HL-60 (cell line): ENCODE data around the gene SF3B1.

ENCODE experiments used
- CTCF ChIP-seq: IDR thresholded peaks from one replicate; pipeline ENCODE4 v1.5.1; 2011; ENCODE audit warnings: low read length, control low read depth, inconsistent platforms; ENCODE audit not compliant: insufficient read depth
- GABPA ChIP-seq: IDR thresholded peaks from 2 replicates; pipeline ENCODE4 v1.6.1; 2012; ENCODE audit warnings: low read depth
- POLR2AphosphoS5 ChIP-seq: IDR thresholded peaks from 2 replicates; pipeline ENCODE4 v1.6.1; 2012; ENCODE audit warnings: low read depth
- TF ChIP-seq, protein P1 (sequence below): IDR thresholded peaks from 2 replicates; pipeline ENCODE4 v1.6.1; 2012; ENCODE audit warnings: low read depth; ENCODE audit not compliant: insufficient replicate concordance

DNA sequence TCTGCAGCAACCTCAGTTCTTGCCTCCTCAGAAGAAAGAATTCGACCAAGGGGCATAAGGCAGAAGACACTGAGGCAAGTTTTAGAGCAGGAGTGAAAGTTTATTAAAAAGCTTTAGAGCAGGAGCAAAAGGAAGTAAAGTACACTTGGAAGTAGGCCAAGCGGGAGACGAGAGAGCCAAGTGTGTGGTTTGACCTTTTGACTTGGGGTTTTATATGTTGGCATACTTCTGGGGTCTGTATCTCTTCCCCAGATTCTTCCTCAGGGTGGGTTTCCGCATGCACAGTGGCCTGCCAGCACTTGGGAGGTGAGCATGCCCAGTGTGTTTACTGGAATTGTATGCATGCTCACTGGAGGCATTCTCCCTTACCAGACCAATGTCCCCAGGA, 64.9 kb downstream of the SF3B1 start:
- no peak for TF ChIP-seq CTCF
- TF ChIP-seq POLR2AphosphoS5, result no peak
- TF ChIP-seq, protein P1, sequence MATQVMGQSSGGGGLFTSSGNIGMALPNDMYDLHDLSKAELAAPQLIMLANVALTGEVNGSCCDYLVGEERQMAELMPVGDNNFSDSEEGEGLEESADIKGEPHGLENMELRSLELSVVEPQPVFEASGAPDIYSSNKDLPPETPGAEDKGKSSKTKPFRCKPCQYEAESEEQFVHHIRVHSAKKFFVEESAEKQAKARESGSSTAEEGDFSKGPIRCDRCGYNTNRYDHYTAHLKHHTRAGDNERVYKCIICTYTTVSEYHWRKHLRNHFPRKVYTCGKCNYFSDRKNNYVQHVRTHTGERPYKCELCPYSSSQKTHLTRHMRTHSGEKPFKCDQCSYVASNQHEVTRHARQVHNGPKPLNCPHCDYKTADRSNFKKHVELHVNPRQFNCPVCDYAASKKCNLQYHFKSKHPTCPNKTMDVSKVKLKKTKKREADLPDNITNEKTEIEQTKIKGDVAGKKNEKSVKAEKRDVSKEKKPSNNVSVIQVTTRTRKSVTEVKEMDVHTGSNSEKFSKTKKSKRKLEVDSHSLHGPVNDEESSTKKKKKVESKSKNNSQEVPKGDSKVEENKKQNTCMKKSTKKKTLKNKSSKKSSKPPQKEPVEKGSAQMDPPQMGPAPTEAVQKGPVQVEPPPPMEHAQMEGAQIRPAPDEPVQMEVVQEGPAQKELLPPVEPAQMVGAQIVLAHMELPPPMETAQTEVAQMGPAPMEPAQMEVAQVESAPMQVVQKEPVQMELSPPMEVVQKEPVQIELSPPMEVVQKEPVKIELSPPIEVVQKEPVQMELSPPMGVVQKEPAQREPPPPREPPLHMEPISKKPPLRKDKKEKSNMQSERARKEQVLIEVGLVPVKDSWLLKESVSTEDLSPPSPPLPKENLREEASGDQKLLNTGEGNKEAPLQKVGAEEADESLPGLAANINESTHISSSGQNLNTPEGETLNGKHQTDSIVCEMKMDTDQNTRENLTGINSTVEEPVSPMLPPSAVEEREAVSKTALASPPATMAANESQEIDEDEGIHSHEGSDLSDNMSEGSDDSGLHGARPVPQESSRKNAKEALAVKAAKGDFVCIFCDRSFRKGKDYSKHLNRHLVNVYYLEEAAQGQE, result no peak
- no peak for TF ChIP-seq GABPA
